HUDEP-2 (cell line): ENCODE results near the gene DIS3L2.
"Not testable (repeated sequence)": the region's sequence is repeated elsewhere in the genome, so short reads cannot be mapped to it uniquely, and the experiment has no call there.

Source experiments
- DNase-seq, 76 experiments: peaks; one replicate each; lab custom pipeline; 2025; ENCODE audit not compliant: unreplicated experiment in 76 of 76; lab: John Stamatoyannopoulos, UW

The DIS3L2 gene

GRCh38 chr2:232378735-232379151 is 417.2 kb downstream of the DIS3L2 start, which contains the start of gene ALPP:
ALPP (plus strand) TSS chr2:232378751; CDS start chr2:232378803, 52 bp downstream.
- DNase-seq: not testable (repeated sequence)

- not testable (repeated sequence) for DNase-seq
Measured at GRCh38 chr2:232379610-232380590, 418.4 kb downstream of the DIS3L2 start.

GRCh38 chr2:232381204-232382031 is 419.9 kb downstream of the DIS3L2 start:
- not testable (repeated sequence) for DNase-seq

GRCh38 chr2:232382331-232383225 is 421.1 kb downstream of the DIS3L2 start:
- DNase-seq: no peak

GRCh38 chr2:232384466-232384865 is 423.0 kb downstream of the DIS3L2 start:
- DNase-seq: no peak

- DNase-seq: not testable (repeated sequence)
Measured at GRCh38 chr2:232385058-232385457, 423.5 kb downstream of the DIS3L2 start.

GRCh38 chr2:232385660-232386489 is 424.4 kb downstream of the DIS3L2 start:
- no peak for DNase-seq

GRCh38 chr2:232386490-232386739 is 424.9 kb downstream of the DIS3L2 start:
- no peak for DNase-seq
